WTC11 (cell line): ENCODE measurements around the gene TRMO. TPM values are rescaled to one million over a fixed set of nuclear protein-coding genes. Genes with fewer than 3 reads are reported as not detected.
A peak's percentile ranks its signal among the peaks of the same experiment; 100 is the strongest.

Source experiments
- ATAC-seq: fragments of 200-7000 bp; cut with Tn5 transposase; 2 replicates; pipeline ENCODE4 v1.10.0; 2021; ENCODE audit warnings: mild to moderate bottlenecking, moderate library complexity
- CTCF ChIA-PET: fragments of 300-600 bp; sonication (Branson Sonifier 250); formaldehyde crosslinking; loops from one replicate; lab custom pipeline; 2021; ENCODE audit warnings: antibody characterized with exemption; lab: Charles Lee
- POLR2A ChIA-PET: fragments of 350-600 bp; sonication (Branson Sonifier 250); formaldehyde crosslinking; loops from one replicate; lab custom pipeline; 2021; ENCODE audit warnings: antibody characterized with exemption; lab: Charles Lee
- DNase-seq: peaks from one replicate; pipeline ENCODE4 v3.0.0; 2021; ENCODE audit warnings: low spot score
- H3K27ac Mint-ChIP-seq: 2 replicates; pipeline ENCODE4 v1.8.0; 2021; ENCODE audit warnings: mixed read lengths
- H3K27me3 Mint-ChIP-seq: 2 replicates; pipeline ENCODE4 v1.8.0; 2021; ENCODE audit warnings: low read depth, mild to moderate bottlenecking, moderate library complexity, mixed read lengths
- H3K36me3 Mint-ChIP-seq: 2 replicates; pipeline ENCODE4 v1.8.0; 2021; ENCODE audit warnings: mixed read lengths
- H3K4me1 Mint-ChIP-seq: 2 replicates; pipeline ENCODE4 v1.8.0; 2022; ENCODE audit warnings: mixed read lengths
- H3K4me3 Mint-ChIP-seq: 2 replicates; pipeline ENCODE4 v1.8.0; 2021; ENCODE audit warnings: mild to moderate bottlenecking, moderate library complexity, mixed read lengths
- H3K9me3 Mint-ChIP-seq: 2 replicates; pipeline ENCODE4 v1.8.0; 2021; ENCODE audit warnings: mixed read lengths
- ELF4 ChIP-seq: sonication (generic); formaldehyde crosslinking; IDR thresholded peaks from 2 replicates; pipeline ENCODE4 v1.8.1; 2022; ENCODE audit warnings: low read depth, mild to moderate bottlenecking, moderate library complexity, missing genetic modification reagents
- ESRRA ChIP-seq: sonication (generic); formaldehyde crosslinking; IDR thresholded peaks from 2 replicates; pipeline ENCODE4 v1.8.1; 2022; ENCODE audit warnings: mild to moderate bottlenecking, missing genetic modification reagents, borderline replicate concordance
- NFYB ChIP-seq: sonication (generic); formaldehyde crosslinking; conservative IDR thresholded peaks from 2 replicates; pipeline ENCODE4 v1.8.0; 2022; ENCODE audit warnings: low read depth, missing genetic modification reagents
- NR1H2 ChIP-seq: sonication (generic); formaldehyde crosslinking; IDR thresholded peaks from 2 replicates; pipeline ENCODE4 v1.9.0; 2021; ENCODE audit warnings: mild to moderate bottlenecking, moderate library complexity, missing genetic modification reagents
- RELA ChIP-seq: sonication (generic); formaldehyde crosslinking; IDR thresholded peaks from 2 replicates; pipeline ENCODE4 v1.8.1; 2022; ENCODE audit warnings: missing genetic modification reagents, mild to moderate bottlenecking, borderline replicate concordance
- SMAD3 ChIP-seq: sonication (generic); formaldehyde crosslinking; IDR thresholded peaks from 2 replicates; pipeline ENCODE4 v1.8.0; 2022; ENCODE audit warnings: missing genetic modification reagents, mild to moderate bottlenecking, borderline replicate concordance
- SP1 ChIP-seq: sonication (generic); formaldehyde crosslinking; conservative IDR thresholded peaks from 2 replicates; pipeline ENCODE4 v1.8.1; 2022; ENCODE audit warnings: missing genetic modification reagents
- ZNF138 ChIP-seq: sonication (generic); formaldehyde crosslinking; conservative IDR thresholded peaks from 2 replicates; pipeline ENCODE4 v1.8.1; 2022; ENCODE audit warnings: mild to moderate bottlenecking, moderate library complexity, missing genetic modification reagents
- ZNF232 ChIP-seq: sonication (generic); formaldehyde crosslinking; IDR thresholded peaks from 2 replicates; pipeline ENCODE4 v1.8.0; 2022; ENCODE audit warnings: mild to moderate bottlenecking, missing genetic modification reagents
- ZNF317 ChIP-seq: sonication (generic); formaldehyde crosslinking; IDR thresholded peaks from 2 replicates; pipeline ENCODE4 v1.8.1; 2023; ENCODE audit warnings: low read depth, mild to moderate bottlenecking, moderate library complexity, missing genetic modification reagents, borderline replicate concordance
- total RNA-seq: library from RNA; stranded (reverse); gene quantifications from 3 replicates; pipeline ENCODE4 v1.2.3, GENCODE V29; 2021
- TF ChIP-seq, protein P1 (sequence below): sonication (generic); formaldehyde crosslinking; IDR thresholded peaks from 2 replicates; pipeline ENCODE4 v1.8.0; 2022; ENCODE audit warnings: mild to moderate bottlenecking, missing genetic modification reagents
- TF ChIP-seq, protein P2 (sequence below): sonication (generic); formaldehyde crosslinking; IDR thresholded peaks from 2 replicates; pipeline ENCODE4 v1.8.1; 2023; ENCODE audit warnings: mild to moderate bottlenecking, missing genetic modification reagents, borderline replicate concordance
- TF ChIP-seq, protein P3 (sequence below): sonication (generic); formaldehyde crosslinking; IDR thresholded peaks from 2 replicates; pipeline ENCODE4 v1.8.1; 2023; ENCODE audit warnings: mild to moderate bottlenecking, missing genetic modification reagents, moderate library complexity
- TF ChIP-seq, protein P4 (sequence below): sonication (generic); formaldehyde crosslinking; IDR thresholded peaks from 2 replicates; pipeline ENCODE4 v1.8.1; 2023; ENCODE audit warnings: mild to moderate bottlenecking, missing genetic modification reagents
- TF ChIP-seq, protein P5 (sequence below): fragments of 250-450 bp; sonication (Bioruptor Pico); IDR thresholded peaks from 2 replicates; pipeline ENCODE4 v2.1.2; 2022; ENCODE audit warnings: mild to moderate bottlenecking, moderate library complexity
- TF ChIP-seq, protein P6 (sequence below): fragments of 250-450 bp; sonication (Bioruptor Pico); IDR thresholded peaks from 2 replicates; pipeline ENCODE4 v1.9.0; 2021; ENCODE audit warnings: mild to moderate bottlenecking, borderline replicate concordance
- TF ChIP-seq, protein P7 (sequence below): fragments of 200-600 bp; IDR thresholded peaks from 2 replicates; pipeline ENCODE4 v1.8.0; 2022; ENCODE audit warnings: antibody characterized with exemption

Gene TRMO
- total RNA-seq, 1 experiment from 2014 or later: 4.6 TPM

DNA sequence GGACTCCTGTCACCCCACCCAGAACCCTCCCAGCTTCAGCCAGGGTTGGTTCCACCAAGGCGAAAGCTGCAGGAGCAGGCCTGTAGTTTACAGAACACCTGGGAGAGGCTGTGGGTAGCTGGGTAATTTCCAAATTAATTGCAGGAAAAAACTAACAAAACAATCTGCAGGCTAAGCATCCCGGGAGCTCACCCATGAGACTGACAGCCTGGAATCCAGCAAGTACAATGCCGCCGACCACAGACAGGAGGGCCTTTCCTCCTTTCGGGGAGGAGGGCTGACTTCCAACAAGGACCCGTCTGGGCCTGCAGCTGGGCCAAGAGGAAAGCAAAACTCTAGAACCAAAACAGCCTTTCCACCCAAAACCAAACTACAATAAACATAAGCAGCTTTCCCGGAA, 59.0 kb downstream of the TRMO start:
- Mint-ChIP-seq H3K27ac (no peak overlapping the region), H3K9me3 (peaks cover 16% of the 10 kb centered on the region), H3K4me3 (no peak overlapping the region), H3K4me1 (peaks cover 8% of the 10 kb centered on the region), H3K36me3 (peaks cover 9% of the 10 kb centered on the region; the same call in 1 of the 2 replicates), H3K27me3 (peaks cover 83% of the 10 kb centered on the region)
- no peak for TF ChIP-seq NR1H2 (CRISPR knock-in tag)
- TF ChIP-seq, protein P1, sequence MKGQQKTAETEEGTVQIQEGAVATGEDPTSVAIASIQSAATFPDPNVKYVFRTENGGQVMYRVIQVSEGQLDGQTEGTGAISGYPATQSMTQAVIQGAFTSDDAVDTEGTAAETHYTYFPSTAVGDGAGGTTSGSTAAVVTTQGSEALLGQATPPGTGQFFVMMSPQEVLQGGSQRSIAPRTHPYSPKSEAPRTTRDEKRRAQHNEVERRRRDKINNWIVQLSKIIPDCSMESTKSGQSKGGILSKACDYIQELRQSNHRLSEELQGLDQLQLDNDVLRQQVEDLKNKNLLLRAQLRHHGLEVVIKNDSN (CRISPR knock-in tag): no peak
- TF ChIP-seq, protein P2, sequence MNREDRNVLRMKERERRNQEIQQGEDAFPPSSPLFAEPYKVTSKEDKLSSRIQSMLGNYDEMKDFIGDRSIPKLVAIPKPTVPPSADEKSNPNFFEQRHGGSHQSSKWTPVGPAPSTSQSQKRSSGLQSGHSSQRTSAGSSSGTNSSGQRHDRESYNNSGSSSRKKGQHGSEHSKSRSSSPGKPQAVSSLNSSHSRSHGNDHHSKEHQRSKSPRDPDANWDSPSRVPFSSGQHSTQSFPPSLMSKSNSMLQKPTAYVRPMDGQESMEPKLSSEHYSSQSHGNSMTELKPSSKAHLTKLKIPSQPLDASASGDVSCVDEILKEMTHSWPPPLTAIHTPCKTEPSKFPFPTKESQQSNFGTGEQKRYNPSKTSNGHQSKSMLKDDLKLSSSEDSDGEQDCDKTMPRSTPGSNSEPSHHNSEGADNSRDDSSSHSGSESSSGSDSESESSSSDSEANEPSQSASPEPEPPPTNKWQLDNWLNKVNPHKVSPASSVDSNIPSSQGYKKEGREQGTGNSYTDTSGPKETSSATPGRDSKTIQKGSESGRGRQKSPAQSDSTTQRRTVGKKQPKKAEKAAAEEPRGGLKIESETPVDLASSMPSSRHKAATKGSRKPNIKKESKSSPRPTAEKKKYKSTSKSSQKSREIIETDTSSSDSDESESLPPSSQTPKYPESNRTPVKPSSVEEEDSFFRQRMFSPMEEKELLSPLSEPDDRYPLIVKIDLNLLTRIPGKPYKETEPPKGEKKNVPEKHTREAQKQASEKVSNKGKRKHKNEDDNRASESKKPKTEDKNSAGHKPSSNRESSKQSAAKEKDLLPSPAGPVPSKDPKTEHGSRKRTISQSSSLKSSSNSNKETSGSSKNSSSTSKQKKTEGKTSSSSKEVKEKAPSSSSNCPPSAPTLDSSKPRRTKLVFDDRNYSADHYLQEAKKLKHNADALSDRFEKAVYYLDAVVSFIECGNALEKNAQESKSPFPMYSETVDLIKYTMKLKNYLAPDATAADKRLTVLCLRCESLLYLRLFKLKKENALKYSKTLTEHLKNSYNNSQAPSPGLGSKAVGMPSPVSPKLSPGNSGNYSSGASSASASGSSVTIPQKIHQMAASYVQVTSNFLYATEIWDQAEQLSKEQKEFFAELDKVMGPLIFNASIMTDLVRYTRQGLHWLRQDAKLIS (CRISPR knock-in tag): no peak
- TF ChIP-seq RELA (CRISPR knock-in tag): no peak
- TF ChIP-seq, protein P3, sequence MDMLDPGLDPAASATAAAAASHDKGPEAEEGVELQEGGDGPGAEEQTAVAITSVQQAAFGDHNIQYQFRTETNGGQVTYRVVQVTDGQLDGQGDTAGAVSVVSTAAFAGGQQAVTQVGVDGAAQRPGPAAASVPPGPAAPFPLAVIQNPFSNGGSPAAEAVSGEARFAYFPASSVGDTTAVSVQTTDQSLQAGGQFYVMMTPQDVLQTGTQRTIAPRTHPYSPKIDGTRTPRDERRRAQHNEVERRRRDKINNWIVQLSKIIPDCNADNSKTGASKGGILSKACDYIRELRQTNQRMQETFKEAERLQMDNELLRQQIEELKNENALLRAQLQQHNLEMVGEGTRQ (CRISPR knock-in tag): no peak
- TF ChIP-seq ZNF232 (CRISPR knock-in tag): no peak
- no peak for TF ChIP-seq ESRRA (CRISPR knock-in tag)
- no peak for TF ChIP-seq NFYB
- TF ChIP-seq, protein P4, sequence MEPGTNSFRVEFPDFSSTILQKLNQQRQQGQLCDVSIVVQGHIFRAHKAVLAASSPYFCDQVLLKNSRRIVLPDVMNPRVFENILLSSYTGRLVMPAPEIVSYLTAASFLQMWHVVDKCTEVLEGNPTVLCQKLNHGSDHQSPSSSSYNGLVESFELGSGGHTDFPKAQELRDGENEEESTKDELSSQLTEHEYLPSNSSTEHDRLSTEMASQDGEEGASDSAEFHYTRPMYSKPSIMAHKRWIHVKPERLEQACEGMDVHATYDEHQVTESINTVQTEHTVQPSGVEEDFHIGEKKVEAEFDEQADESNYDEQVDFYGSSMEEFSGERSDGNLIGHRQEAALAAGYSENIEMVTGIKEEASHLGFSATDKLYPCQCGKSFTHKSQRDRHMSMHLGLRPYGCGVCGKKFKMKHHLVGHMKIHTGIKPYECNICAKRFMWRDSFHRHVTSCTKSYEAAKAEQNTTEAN: no peak
- TF ChIP-seq SMAD3 (CRISPR knock-in tag): no peak
- TF ChIP-seq, protein P5, sequence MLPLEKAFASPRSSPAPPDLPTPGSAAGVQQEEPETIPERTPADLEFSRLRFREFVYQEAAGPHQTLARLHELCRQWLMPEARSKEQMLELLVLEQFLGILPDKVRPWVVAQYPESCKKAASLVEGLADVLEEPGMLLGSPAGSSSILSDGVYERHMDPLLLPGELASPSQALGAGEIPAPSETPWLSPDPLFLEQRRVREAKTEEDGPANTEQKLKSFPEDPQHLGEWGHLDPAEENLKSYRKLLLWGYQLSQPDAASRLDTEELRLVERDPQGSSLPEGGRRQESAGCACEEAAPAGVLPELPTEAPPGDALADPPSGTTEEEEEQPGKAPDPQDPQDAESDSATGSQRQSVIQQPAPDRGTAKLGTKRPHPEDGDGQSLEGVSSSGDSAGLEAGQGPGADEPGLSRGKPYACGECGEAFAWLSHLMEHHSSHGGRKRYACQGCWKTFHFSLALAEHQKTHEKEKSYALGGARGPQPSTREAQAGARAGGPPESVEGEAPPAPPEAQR (CRISPR knock-in tag): no peak
- no peak for TF ChIP-seq ZNF138
- TF ChIP-seq, protein P6, sequence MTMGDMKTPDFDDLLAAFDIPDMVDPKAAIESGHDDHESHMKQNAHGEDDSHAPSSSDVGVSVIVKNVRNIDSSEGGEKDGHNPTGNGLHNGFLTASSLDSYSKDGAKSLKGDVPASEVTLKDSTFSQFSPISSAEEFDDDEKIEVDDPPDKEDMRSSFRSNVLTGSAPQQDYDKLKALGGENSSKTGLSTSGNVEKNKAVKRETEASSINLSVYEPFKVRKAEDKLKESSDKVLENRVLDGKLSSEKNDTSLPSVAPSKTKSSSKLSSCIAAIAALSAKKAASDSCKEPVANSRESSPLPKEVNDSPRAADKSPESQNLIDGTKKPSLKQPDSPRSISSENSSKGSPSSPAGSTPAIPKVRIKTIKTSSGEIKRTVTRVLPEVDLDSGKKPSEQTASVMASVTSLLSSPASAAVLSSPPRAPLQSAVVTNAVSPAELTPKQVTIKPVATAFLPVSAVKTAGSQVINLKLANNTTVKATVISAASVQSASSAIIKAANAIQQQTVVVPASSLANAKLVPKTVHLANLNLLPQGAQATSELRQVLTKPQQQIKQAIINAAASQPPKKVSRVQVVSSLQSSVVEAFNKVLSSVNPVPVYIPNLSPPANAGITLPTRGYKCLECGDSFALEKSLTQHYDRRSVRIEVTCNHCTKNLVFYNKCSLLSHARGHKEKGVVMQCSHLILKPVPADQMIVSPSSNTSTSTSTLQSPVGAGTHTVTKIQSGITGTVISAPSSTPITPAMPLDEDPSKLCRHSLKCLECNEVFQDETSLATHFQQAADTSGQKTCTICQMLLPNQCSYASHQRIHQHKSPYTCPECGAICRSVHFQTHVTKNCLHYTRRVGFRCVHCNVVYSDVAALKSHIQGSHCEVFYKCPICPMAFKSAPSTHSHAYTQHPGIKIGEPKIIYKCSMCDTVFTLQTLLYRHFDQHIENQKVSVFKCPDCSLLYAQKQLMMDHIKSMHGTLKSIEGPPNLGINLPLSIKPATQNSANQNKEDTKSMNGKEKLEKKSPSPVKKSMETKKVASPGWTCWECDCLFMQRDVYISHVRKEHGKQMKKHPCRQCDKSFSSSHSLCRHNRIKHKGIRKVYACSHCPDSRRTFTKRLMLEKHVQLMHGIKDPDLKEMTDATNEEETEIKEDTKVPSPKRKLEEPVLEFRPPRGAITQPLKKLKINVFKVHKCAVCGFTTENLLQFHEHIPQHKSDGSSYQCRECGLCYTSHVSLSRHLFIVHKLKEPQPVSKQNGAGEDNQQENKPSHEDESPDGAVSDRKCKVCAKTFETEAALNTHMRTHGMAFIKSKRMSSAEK (CRISPR knock-in tag): no peak
- TF ChIP-seq, protein P7, sequence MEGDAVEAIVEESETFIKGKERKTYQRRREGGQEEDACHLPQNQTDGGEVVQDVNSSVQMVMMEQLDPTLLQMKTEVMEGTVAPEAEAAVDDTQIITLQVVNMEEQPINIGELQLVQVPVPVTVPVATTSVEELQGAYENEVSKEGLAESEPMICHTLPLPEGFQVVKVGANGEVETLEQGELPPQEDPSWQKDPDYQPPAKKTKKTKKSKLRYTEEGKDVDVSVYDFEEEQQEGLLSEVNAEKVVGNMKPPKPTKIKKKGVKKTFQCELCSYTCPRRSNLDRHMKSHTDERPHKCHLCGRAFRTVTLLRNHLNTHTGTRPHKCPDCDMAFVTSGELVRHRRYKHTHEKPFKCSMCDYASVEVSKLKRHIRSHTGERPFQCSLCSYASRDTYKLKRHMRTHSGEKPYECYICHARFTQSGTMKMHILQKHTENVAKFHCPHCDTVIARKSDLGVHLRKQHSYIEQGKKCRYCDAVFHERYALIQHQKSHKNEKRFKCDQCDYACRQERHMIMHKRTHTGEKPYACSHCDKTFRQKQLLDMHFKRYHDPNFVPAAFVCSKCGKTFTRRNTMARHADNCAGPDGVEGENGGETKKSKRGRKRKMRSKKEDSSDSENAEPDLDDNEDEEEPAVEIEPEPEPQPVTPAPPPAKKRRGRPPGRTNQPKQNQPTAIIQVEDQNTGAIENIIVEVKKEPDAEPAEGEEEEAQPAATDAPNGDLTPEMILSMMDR: no peak
- no peak for TF ChIP-seq ELF4 (CRISPR knock-in tag)
- no peak for TF ChIP-seq SP1 (CRISPR knock-in tag)
- no peak for TF ChIP-seq ZNF317 (CRISPR knock-in tag)
- CTCF ChIA-PET: interaction anchor here (0.8 to 1.8 kb wide), 4 partner anchors 15 to 59 kb away, joined by 3 to 11 read pairs (median 4); partner anchors contain the start of gene TRMO
- POLR2A ChIA-PET: no interaction called here
- ATAC-seq (peak; percentile 50; the same call in 1 of the 2 replicates), DNase-seq (no peak)
